Coronary artery (tissue), 2 donors: ENCODE results near the gene RALGAPA2.

Source experiments
- DNase-seq: peaks from one replicate; pipeline ENCODE4 v3.0.0-alpha.2; 2017; ENCODE audit warnings: low spot score
- H3K27ac ChIP-seq, 2 donors: fragments of 200-600 bp; sonication (generic); one replicate each; pipeline ENCODE4 v1.5.1; 2016 to 2019
- H3K4me3 ChIP-seq: fragments of 200-600 bp; sonication (generic); 2 replicates; pipeline ENCODE4 v1.5.1; 2016; ENCODE audit warnings: mild to moderate bottlenecking, moderate library complexity
- TF ChIP-seq, protein P1 (sequence below): fragments of 200-600 bp; sonication (generic); IDR thresholded peaks from one replicate; pipeline ENCODE4 v1.5.1; 2019; ENCODE audit warnings: antibody characterized with exemption

The RALGAPA2 gene

GRCh38 chr20:20525756-20526155 is 186.7 kb downstream of the RALGAPA2 start:
- no peak overlapping the region for H3K27ac ChIP-seq
- DNase-seq, result no peak
- no peak overlapping the region for H3K4me3 ChIP-seq
- TF ChIP-seq, protein P1, sequence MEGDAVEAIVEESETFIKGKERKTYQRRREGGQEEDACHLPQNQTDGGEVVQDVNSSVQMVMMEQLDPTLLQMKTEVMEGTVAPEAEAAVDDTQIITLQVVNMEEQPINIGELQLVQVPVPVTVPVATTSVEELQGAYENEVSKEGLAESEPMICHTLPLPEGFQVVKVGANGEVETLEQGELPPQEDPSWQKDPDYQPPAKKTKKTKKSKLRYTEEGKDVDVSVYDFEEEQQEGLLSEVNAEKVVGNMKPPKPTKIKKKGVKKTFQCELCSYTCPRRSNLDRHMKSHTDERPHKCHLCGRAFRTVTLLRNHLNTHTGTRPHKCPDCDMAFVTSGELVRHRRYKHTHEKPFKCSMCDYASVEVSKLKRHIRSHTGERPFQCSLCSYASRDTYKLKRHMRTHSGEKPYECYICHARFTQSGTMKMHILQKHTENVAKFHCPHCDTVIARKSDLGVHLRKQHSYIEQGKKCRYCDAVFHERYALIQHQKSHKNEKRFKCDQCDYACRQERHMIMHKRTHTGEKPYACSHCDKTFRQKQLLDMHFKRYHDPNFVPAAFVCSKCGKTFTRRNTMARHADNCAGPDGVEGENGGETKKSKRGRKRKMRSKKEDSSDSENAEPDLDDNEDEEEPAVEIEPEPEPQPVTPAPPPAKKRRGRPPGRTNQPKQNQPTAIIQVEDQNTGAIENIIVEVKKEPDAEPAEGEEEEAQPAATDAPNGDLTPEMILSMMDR, result no peak

DNA sequence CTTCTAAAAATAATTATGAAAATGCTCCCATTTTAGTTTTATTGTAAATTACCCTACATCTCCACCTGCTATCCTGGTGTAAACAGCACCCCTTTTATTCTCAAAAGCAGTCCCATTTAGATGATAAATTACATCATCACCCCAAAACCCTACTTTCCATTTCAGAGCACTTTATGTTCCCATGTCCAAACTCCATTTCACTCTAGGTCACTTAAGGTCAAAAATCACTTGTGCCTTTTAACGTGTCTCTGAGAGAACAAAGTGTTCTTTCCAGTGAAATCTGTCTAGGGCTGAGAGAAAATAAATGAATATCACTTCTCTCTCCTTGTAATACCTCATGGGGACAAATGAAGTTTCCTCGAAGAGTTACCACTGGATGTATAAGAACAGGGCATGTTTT is 187.2 kb downstream of the RALGAPA2 start:
- TF ChIP-seq, protein P1, result no peak
- no peak for DNase-seq
- no peak overlapping the region for H3K4me3 ChIP-seq
- no peak overlapping the region for H3K27ac ChIP-seq

DNA sequence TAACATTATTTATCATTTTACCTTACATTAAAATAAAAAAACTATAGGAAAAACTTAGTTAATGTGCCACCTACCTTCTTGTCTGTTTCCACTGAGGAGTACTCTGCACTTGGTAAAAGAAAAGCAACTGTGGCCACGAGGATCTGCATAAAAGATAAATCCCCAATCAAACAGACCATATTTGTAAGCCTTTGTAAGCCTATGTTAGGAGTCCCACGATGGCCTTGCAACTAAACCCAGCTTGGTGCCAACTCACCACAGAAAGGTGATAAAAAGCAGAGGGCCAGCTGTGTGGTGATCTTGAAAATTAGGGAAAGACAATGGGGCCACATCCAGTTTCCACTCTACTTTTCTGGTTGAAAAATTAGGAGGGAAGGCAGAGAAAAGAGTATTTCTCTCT is 187.7 kb downstream of the RALGAPA2 start:
- TF ChIP-seq, protein P1, result no peak
- H3K4me3 ChIP-seq, result no peak overlapping the region
- no peak overlapping the region for H3K27ac ChIP-seq
- DNase-seq, result no peak

DNA sequence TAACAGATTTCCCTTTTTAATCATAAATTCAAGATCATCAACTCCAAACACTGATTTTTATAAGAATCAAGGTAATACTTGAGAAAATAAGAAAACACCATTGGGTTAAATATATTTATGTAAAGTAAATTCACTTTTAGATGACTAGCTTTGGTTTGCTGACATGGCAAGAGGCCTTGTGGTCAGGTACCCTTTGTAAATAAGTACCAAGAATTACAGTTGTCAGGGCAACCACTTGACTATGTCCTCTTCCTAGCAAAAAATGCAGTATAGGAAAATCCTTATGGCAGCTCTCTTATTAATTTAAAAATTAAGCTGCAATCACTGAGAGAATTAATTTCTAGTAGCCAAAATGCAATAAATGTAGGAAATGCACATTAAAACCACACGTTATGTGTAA is 190.7 kb downstream of the RALGAPA2 start:
- TF ChIP-seq, protein P1, result no peak
- Histone ChIP-seq H3K4me3 (no peak overlapping the region), H3K27ac (no peak overlapping the region)
- no peak for DNase-seq

- TF ChIP-seq, protein P1, result no peak
- no peak overlapping the region for H3K27ac ChIP-seq
Observed at GRCh38 chr20:20520776-20521175, 191.7 kb downstream of the RALGAPA2 start.

GRCh38 chr20:20519269-20519668 is 193.2 kb downstream of the RALGAPA2 start:
- TF ChIP-seq, protein P1, result no peak
- no peak for DNase-seq
- Histone ChIP-seq H3K4me3 (no peak overlapping the region), H3K27ac (no peak overlapping the region)

More at GRCh38 chr20:20520776-20521175, 191.7 kb downstream of the RALGAPA2 start:
- no peak overlapping the region for H3K4me3 ChIP-seq
- no peak for DNase-seq

DNA sequence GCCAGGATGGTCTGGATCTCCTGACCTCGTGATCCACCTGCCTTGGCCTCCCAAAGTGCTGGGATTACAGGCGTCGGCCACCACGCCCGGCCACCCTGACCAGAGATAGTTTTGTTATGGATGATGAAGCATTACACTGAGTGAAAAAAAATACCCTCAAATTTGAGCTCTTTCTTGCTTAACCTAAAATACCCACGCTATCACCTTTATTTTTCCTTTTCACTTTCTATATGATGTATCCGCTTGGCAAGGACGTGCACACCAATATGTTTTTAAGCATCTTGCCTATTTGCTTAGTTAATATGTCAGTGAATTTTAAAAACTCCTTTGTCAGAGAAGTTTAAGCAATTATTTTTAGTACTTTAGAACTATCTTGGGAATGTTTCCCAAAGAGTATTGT is 194.2 kb downstream of the RALGAPA2 start:
- no peak for DNase-seq
- TF ChIP-seq, protein P1, result no peak
- Histone ChIP-seq H3K4me3 (no peak overlapping the region), H3K27ac (no peak overlapping the region)
